Brain microvascular endothelial cell (primary cell): ENCODE results near the gene DNAH6.

Source experiments
- DNase-seq: peaks from one replicate; pipeline ENCODE4 v3.0.0-alpha.2; 2020
- H3K27ac ChIP-seq: fragments of 250-450 bp; sonication (Bioruptor Pico); 2 replicates; pipeline ENCODE4 v1.5.1; 2020; ENCODE audit warnings: mild to moderate bottlenecking, moderate library complexity
- H3K27me3 ChIP-seq: fragments of 250-450 bp; sonication (Bioruptor Pico); replicated peaks from 2 replicates; pipeline ENCODE4 v1.5.1; 2020; ENCODE audit warnings: mild to moderate bottlenecking
- H3K36me3 ChIP-seq: fragments of 250-450 bp; sonication (Bioruptor Pico); replicated peaks from 2 replicates; pipeline ENCODE4 v1.5.1; 2020; ENCODE audit warnings: mild to moderate bottlenecking
- H3K4me3 ChIP-seq: 2 replicates; pipeline ENCODE4 v1.5.1; 2011; ENCODE audit warnings: low read depth, mild to moderate bottlenecking, control low read depth, low read length, moderate library complexity
- CTCF ChIP-seq: IDR thresholded peaks from 2 replicates; pipeline ENCODE4 v1.5.1; 2011; ENCODE audit warnings: low read depth, mild to moderate bottlenecking, moderate library complexity, low read length, control low read depth, inconsistent platforms; ENCODE audit errors: missing control alignments
- in situ Hi-C: cut with HindIII; loops from 2 replicates; pipeline ENCODE4 v1.10.0; 2017; ENCODE audit warnings: low sequenced_read_pairs, low pct_ligation_motif_present

The DNAH6 gene

GRCh38 chr2:84702941-84703340, 186.6 kb downstream of the DNAH6 start:
- in situ Hi-C loops = no loop called here
- TF ChIP-seq CTCF = no peak
- H3K27ac ChIP-seq = no peak overlapping the region

GRCh38 chr2:84703831-84704230, 187.5 kb downstream of the DNAH6 start:
- H3K27me3 ChIP-seq = no peaks in the 10 kb centered on the region
- in situ Hi-C loops = no loop called here
- no peaks in the 10 kb centered on the region for H3K36me3 ChIP-seq
- no peak overlapping the region for H3K27ac ChIP-seq
- no peak overlapping the region for H3K4me3 ChIP-seq
- DNase-seq = no peak
- TF ChIP-seq CTCF = no peak

More at GRCh38 chr2:84702941-84703340, 186.6 kb downstream of the DNAH6 start:
- DNase-seq = no peak
- Histone ChIP-seq H3K4me3 (no peak overlapping the region), H3K27me3 (no peaks in the 10 kb centered on the region), H3K36me3 (no peaks in the 10 kb centered on the region)

- H3K4me3 ChIP-seq = no peak overlapping the region
- no peaks in the 10 kb centered on the region for H3K36me3 ChIP-seq
- no peak for DNase-seq
- H3K27me3 ChIP-seq = no peaks in the 10 kb centered on the region
- in situ Hi-C loops = no loop called here
- no peak for TF ChIP-seq CTCF
- H3K27ac ChIP-seq = no peak overlapping the region
Measured at GRCh38 chr2:84704505-84705244, 188.4 kb downstream of the DNAH6 start.

- no peaks in the 10 kb centered on the region for H3K36me3 ChIP-seq
- in situ Hi-C loops = no loop called here
- no peak for DNase-seq
Measured at GRCh38 chr2:84705858-84706257, 189.6 kb downstream of the DNAH6 start.

GRCh38 chr2:84708442-84708841, 192.1 kb downstream of the DNAH6 start:
- no peaks in the 10 kb centered on the region for H3K36me3 ChIP-seq
- no peak for DNase-seq
- H3K27ac ChIP-seq = no peak overlapping the region
- no peak overlapping the region for H3K4me3 ChIP-seq
- H3K27me3 ChIP-seq = no peaks in the 10 kb centered on the region
- in situ Hi-C loops = no loop called here
- TF ChIP-seq CTCF = no peak

More at GRCh38 chr2:84705858-84706257, 189.6 kb downstream of the DNAH6 start:
- H3K27me3 ChIP-seq = no peaks in the 10 kb centered on the region
- H3K4me3 ChIP-seq = no peak overlapping the region
- no peak for TF ChIP-seq CTCF
- H3K27ac ChIP-seq = no peak overlapping the region

GRCh38 chr2:84711651-84712050, 195.4 kb downstream of the DNAH6 start:
- Histone ChIP-seq H3K27ac (no peak overlapping the region), H3K4me3 (no peak overlapping the region), H3K36me3 (no peaks in the 10 kb centered on the region), H3K27me3 (no peaks in the 10 kb centered on the region)
- in situ Hi-C loops = no loop called here
- DNase-seq = no peak
- no peak for TF ChIP-seq CTCF
